Measurements from ENCODE around the gene TNS1. TPM values are rescaled to one million over a fixed set of nuclear protein-coding genes. Genes with fewer than 3 reads are reported as not detected.

Gene TNS1
- total and polyA plus RNA-seq, 10 of the 15 experiments (the other 5 are each of a cell fraction or from before 2014, with no cell fraction given), result 0.05 to 0.44 TPM; not detected in 8

GRCh38 chr2:218010984-218011652 is 8.3 kb upstream of the TNS1 start:
- DNase-seq (ENCODE audit: low read depth, low spot score), result no peak
- no peak overlapping the region for H3K4me2 ChIP-seq (ENCODE audit: control insufficient read depth, insufficient read depth)

More at GRCh38 chr2:218010984-218011652, 8.3 kb upstream of the TNS1 start:
- Histone ChIP-seq H2AFZ (ENCODE audit: control insufficient read depth, low read depth, low read length) (no peak overlapping the region), H3K4me1 (ENCODE audit: control insufficient read depth, insufficient read depth, low read length) (no peaks in the 10 kb centered on the region), H3K79me2 (ENCODE audit: control insufficient read depth, insufficient read depth, low read length) (no peaks in the 10 kb centered on the region), H3K9me3 (replicated peaks; ENCODE audit: control insufficient read depth, insufficient read depth, low read length) (no peaks in the 10 kb centered on the region), H3K27me3 (replicated peaks in 1 of 2; ENCODE audit: control insufficient read depth in 2 of 2, insufficient read depth in 2 of 2, low read length in 1 of 2) (peaks cover 6 to 16% of the 10 kb centered on the region in 2 experiments), H3K36me3 (ENCODE audit: control insufficient read depth in 2 of 2, insufficient read depth in 2 of 2, low read length in 1 of 2) (no peaks in the 10 kb centered on the region), H3K4me3 (no peak overlapping the region), H3K9ac (ENCODE audit: control insufficient read depth, insufficient read depth, low read length) (no peak overlapping the region), H3K27ac (ENCODE audit: control insufficient read depth, insufficient read depth) (no peak overlapping the region), H4K20me1 (ENCODE audit: control insufficient read depth, insufficient read depth) (no peaks in the 10 kb centered on the region; the same call in 1 of the 2 replicates)
- FAIRE-seq (no peak), ATAC-seq (no peak; the same call in 1 of the 3 replicates)
- ChIA-PET CTCF (no interaction called here), SMC1A (ENCODE audit: uncharacterized antibody, unreplicated experiment) (no interaction called here), RAD21 (ENCODE audit: unreplicated experiment) (no interaction called here), POLR2A (no interaction called here)
- BruUV-seq (replicated peaks), result no TSS peak
- 15% methylated on average over 12 of the region's 12 CpGs for whole genome bisulfite sequencing (ENCODE audit: insufficient coverage, insufficient replicate concordance, low lambda C conversion rate, missing lambda C conversion rate)
- intact Hi-C loops (cut with micrococcal nuclease; ENCODE audit: unreplicated experiment) (no loop called here), in situ Hi-C loops (cut with MboI) (no loop called here)
- TF ChIP-seq HCFC1 (IDR thresholded peaks at IDR 0.05; ENCODE audit: low read length) (no peak), ZBTB33 (IDR thresholded peaks at IDR 0.05) (no peak), CHD2 (IDR thresholded peaks at IDR 0.05; ENCODE audit: borderline replicate concordance, low read depth, low read length) (no peak), SUPT20H (IDR thresholded peaks at IDR 0.05; ENCODE audit: borderline replicate concordance, control insufficient read depth, low read depth, low read length) (no peak), IRF4 (IDR thresholded peaks at IDR 0.05; ENCODE audit: low read depth, low read length) (no peak), USF1 (IDR thresholded peaks at IDR 0.05; ENCODE audit: borderline replicate concordance, extremely low read length, insufficient read depth, low read depth, low read length) (no peak), BCLAF1 (IDR thresholded peaks at IDR 0.05) (no peak), SIN3A (IDR thresholded peaks at IDR 0.05; ENCODE audit: low read depth, low read length) (no peak), RB1 (IDR thresholded peaks at IDR 0.05; ENCODE audit: borderline replicate concordance) (no peak), YY1 (IDR thresholded peaks at IDR 0.05; ENCODE audit: low read depth, low read length) (no peak), ZZZ3 (IDR thresholded peaks at IDR 0.05; ENCODE audit: control insufficient read depth, insufficient read length, low read depth) (no peak)
